ENCODE measurements around the gene LILRB5.
"Not testable (repeated sequence)": the region's sequence is repeated elsewhere in the genome, so short reads cannot be mapped to it uniquely, and the experiment has no call there.

LILRB5 gene

DNA sequence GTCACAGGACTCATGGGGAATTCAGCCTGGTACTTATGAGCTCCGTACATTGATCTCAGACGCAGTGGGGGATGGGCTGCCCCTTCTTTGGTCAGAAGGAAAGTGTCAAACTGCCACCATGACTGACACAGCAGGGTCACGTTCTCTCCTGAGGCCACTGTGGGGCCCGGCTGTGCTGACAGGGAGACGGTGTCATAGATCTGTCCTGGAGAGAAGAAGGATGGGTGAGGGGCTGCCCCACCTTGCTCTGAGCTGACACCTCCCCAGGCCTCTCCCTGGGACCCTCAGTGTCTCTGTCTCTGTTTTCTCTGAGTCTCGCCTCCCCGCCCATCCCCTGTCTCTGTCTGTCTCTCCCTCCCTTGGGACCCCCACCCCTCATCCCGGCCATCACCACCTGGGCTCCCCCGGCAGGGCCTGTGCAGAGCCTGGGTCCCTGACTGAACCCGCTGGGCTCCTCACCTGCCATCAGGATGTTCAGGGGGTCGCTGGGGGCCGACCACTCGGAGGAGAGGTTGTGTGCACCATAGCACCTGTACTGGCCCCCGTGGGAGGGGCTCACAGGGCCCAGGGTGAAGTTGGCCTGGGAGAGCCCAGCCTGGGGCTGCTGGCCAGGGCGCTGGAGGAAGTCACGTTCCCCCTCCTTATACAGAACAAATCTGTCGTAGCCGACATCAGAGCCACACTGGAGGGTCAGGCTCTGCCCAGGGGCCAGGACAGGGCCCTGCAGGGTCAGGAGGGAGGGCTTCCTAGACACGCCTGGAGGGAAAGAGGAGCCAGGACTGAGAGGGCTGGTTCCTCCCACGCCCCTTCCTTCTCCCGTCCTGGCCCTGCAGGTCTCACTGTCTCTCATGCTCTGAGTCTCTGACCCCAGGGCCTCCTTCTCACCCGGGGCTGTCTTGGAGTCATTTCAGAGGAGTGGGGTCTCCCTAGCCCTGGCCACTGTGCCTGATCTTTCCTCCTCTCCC is 16.4 kb downstream of the LILRB5 start:
- DNase-seq, result not testable (repeated sequence)

DNA sequence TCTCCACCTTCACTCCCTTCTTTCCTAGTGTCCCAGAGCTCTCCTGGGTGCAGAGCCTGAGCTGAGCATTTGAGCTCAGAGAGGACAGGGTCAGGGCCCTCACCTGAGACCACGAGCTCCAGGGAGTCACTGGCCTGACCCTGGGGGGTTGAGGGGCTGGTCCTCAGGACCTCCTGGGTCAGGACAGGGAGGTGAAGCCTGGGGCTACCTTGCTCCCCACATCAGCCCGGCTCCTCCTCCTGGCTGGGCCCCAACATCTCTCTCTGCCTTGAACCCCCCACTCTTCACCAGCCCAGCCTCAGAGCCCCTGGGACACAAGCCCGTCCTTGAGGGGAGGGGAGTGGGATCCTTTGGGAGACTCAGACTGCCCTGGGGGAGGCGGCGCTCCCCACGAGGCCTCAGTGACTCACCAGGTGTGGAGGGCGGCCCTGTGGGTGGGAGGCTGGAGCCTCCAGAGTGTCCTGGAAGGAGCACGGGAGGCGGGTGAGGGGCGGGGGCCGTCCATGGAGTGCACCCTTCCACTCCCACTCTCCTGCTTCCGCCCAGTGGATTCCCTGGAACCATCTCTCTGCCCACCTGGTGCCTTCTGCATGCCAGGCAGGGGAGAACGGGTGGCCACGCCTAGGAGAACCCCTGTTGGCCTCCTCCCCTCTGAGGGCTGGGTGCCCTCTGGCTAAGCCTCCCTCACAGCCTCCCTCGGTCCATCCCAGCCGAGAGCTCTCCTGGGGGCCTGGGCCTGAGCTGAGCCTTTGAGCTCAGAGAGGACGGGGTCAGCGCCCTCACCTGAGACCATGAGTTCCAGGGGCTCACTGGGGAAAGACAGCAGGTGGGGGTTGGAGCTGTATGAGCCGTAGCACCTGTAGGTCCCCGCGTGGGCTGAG is 17.3 kb downstream of the LILRB5 start:
- not testable (repeated sequence) for DNase-seq

DNA sequence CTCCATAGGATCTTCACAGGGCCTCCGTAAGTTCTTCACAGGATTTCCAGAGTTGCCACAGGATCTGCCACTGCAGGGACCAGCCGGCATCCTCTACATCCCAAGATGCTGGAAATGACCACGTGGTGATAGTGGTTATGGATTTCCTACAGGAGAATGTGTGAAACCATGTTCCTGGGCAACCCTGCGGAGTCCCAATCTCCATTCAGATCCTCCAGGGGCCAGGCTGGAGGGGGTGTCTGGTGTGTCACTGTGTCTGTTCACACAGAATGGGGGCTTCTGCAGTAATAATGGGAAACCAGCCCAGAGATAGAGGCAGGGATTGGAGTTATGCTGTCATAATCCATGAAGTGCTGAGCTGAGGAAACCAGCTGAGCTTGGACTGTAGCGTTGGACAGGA is 23.1 kb downstream of the LILRB5 start:
- no peak for DNase-seq

DNA sequence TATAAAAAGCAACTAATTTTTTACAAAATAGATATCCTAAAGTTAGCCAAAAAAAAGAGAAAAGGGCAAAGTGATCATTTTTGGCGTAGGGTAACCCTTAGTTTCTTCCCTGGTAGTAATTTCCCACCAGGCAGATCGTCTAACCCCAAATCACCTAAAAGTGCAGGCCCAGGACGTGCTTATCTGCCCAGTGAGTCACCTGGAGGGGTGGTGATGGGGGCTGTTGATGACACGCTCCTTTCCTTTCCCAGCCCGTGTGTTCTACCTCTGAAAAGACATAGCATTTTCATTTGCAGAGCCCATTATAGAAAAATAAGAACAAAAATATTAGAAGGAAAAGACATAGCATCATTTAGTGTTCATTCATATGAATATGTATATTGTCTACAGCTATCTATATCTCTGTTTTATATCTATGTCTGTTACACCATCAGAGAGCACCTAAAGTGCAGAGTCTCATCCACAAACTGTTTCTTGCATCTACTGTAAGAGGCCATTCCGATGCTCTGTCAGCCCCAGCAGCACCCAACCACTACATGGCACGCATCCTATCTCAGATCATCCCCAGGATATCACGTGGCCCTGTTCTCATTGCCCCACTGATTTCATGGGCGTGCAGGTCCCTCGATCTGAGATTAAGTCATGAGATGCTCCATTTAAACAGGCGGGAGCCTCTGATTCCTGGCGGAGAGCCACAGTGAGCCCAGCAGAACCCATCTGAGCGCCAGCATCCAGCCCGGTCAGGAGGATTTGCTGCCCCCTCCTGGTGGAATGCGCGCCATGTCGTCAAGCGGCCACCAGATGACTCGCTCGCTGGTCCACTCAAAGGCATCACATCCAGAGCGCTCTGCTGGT is 25.8 kb downstream of the LILRB5 start:
- DNase-seq, result peak; percentile 55

DNA sequence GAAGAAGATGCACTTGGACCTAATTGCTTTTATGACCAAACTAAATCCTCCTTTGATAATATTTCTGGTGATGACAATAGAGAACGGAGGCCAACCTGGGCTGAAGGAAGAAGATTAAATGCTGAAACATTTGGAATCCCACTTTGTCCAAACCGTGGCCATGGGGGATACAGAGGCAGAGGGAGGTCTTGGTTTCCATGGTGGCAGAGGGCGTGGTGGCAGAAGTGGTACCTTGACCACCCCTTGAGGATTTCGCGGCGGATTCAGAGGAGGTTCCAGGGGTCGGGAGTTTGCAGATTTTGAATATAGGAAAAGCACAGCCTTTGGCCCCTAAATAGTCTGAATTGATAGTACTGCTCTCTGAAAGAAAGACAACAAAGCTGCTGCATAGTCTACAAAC is 27.0 kb downstream of the LILRB5 start:
- no peak for DNase-seq

DNA sequence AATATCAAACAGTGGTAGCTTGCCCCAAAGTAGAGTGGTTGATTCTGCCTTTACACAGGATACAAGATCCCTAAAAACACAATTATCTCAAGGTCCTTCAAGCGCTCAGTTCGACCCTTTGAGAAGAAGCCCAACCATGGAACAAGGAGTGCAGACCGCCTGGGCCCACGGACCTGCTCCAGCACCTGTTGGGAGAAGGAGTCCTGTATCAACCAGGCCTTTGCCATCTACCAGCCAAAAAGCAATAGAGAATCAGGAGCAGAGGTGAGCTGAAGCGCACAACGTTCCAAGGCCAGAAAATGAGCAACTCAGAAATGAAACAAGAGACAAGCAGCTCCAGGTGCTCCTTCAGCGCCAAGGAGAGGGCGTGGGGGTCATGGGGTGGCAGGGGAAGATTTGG is 27.9 kb downstream of the LILRB5 start:
- DNase-seq, result no peak

DNA sequence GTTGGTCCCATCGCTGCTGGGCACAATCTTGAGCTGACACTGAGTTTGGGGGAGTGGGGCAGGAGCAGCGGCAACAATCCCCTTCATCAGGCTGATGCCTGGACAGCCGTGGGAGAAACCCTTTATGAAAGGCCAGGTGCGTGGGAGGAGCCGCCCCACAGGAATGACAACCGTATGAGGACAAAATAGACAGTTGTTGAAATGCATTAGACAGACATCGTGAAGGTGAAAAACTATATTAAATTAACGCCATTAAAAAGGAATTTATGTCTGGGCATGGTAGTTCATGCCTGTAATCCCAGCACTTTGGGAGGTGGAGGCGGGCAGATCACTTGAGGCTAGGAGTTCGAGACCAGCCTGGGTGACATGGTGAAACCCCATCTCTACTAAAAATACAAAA is 32.5 kb downstream of the LILRB5 start:
- not testable (repeated sequence) for DNase-seq

DNA sequence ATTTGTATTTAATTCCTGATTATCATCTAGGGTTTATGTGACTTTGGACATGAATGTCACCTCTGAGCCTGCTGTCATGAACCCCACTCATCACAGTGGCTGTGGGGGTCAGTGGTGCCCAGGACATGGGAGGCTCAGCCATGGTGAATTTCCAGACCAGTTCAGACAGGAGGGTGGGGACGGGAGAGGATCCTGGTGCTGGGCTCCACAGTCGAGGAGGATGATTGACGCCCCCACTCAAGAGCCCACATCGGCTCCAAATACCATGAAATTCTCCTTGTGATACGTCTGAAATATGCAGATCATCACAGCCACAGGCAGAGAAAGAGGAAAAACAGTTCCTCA is 33.2 kb downstream of the LILRB5 start:
- DNase-seq, result not testable (repeated sequence)

DNA sequence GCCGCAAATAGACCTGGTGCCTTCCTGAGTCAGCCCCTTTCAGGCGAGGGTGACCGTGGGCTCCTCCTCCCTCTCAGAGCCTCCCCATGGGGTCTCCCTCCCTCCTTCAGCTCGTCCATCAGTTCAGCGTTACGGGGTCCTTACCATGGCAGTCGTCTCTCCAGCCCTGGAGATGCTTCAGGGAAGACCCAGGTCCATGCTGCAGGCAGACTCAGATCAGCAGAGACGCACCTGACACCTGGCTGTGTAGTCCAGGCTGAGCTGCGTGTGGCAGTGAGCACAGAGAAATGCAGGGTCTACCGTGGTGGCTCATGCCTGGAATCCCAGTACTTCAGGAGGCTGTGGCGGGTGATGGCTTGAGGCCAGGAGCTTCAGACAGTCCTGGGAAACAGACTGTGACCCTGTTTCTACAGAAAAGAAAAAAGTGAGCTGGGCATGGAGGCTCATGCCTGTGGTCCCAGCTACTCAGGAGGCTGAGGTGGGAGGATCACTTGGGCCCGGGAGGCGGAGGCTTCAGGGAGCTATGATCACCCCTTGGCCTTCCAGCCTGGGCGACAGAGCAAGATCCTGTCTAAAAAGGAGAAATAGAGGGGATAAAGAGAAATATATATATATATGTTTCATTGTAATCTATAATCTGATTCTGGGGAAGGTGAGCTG is 33.7 kb downstream of the LILRB5 start:
- not testable (repeated sequence) for DNase-seq

DNA sequence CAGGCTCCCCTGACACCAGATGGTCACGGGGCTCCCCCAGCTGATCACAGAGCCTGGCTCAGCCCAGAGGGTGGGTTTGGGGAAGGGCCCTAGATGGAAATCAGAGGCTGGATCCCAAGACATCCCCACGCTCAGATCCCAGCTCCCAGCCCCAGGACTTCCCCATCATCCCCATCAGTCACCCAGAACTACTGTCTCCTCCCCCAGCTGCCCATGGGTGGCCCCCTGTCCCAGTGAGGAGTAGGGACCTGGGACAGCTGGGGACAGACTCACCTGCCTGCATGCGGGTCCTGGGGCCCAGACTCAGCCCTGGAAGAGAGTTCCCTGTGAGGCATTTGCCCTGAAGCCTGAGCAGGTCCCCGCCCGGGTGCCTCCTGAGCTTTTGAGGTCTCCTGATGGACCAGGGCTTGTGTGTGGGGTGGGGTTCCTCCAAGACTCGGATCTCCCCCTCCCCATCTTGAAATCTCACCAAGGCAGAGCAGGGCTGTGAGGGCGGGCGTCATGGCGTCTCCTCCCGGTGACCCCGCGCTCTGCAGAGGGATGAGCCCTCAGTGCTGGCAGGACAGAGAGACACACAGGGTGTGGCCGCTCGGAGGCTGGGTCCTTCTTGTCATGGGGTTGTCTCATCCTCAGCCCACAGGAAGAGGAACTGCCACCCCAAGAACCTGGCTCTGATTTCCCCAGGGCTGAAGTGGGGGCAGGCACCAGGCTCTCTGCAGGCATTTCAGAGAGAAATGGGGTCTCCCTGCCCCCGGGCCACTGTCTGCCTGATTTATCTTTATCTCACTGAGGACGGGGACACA is 34.4 kb downstream of the LILRB5 start, which contains the start of gene LILRB3:
Gene LILRB3 (minus strand): TSS at position 534 of the 803 bp plus-strand sequence. CDS start 31 bp downstream, at position 503.
- DNase-seq, result not testable (repeated sequence)

DNA sequence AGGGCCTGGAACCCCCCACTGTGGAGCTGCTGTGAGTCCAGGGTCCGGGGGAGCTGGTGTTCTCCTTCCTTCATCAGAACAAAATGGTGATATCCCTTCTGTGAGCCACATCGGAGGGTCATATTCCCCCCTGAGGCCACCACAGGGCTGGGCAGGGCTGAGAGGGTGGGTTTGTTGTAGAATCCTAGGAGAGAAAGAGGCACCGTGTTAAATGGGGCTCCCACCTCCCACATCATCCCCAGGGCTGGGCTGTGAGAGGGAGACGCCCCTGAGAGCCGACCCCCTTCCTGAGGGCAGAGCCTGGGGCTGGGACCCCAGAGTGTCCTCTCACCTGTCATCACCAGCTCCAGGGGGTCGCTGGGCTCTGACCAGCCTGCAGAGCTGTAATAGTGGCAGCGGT is 35.1 kb downstream of the LILRB5 start:
- DNase-seq, result not testable (repeated sequence)

DNA sequence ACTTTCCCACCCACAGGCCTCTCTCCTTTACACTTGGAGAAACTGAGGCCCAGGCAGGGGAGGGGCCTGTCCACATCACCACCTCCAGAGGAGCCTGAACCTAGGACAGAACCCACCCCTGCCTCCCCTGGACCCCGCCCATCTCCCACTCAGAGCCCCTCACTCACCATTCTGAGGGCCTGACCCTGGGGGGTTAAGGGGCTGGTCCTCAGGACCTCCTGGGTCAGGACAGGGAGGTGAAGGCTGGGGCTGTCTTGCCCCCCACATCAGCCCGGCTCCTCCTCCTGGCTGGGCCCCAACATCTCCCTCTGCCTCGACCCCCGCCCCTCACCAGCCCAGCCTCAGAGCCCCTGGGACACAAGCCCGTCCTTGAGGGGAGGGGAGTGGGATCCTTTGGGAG is 37.4 kb downstream of the LILRB5 start:
- not testable (repeated sequence) for DNase-seq

DNA sequence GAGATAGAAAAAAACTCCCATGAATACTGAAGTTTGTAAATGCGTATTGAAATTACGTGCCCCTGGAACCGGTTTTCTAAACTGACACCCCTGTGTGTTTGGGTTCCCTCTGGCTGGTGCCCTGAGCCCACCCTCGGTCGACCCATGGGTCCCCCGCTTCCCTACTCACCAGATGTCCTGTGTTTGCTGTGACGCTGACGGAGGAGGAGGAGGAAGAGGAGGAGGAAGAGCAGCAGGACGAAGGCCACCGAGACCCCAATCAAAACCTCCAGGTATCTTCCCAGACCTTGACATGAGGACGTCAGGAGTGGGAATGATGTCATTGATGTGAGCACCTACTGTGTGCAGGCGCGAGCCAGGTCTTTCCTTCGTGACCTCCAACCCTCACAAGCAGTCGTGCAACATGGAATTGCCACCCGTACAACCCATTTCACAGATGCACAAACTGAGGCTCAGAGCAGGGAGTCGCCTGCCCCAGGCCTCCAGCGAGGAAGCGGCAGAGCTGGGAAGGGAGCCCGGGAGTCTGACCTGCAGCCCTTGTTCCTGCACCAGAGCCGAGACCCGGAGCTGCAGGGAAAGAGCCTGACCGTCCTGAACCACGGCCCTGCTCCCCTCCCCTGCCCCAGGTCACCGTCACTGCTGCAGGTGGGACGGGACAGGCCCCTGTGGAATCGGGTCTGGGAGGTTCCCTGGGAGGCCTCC is 38.0 kb downstream of the LILRB5 start:
- DNase-seq, result no peak

DNA sequence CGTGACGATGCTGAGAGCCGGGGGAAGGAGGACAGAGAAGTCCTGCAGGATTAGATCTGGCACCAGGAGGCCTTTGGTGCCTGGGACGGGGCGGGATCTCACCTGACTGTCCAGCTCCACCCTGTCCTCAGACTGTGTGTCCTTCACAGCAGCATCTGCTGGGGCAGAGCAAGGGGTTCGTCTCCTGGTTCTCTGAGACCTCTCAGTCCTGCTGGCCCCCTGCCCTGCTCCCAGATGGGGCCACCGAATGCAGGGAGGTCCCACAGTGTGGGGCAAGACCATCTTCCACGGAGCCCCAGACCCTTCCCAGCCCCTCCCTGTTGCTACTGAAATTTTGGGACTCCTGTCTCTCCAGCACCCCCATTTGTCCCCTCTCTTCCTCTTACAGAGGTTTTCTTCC is 38.8 kb downstream of the LILRB5 start:
- no peak for DNase-seq

DNA sequence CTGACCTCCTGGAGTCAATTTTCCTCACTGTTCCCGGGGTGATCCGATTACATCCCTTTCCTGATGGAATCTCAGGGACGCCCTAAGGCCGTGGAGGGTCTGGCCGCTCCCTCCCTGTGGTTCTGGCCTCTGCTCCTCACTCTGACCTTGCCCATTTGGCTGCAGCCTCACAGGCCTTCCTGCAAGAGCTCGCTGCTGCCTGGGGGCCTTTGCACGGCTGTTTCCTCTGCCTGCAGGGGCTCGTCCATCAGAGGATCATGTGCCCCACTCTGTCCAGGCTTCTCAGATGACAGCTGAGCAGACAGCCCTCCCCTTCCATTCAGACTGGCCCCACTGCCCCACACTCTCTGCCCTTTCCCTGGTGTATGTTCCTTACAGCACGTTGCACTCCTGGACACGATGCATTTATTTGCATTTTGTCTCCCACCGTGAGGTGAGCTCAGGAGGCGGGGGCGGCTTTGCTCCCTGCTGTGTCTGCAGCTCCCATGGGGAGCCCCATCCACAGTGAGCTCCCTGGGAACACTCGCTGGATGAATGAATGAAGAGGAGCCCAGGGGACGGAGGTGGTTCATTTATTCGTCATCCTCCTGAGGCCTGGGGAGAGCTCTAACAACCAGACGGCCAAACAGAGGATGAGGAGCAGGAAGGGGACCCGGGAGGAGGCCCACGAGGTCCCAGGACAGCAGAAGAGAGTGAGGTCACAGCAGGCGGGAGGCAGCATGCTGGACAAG is 39.4 kb downstream of the LILRB5 start:
- DNase-seq, result not testable (repeated sequence)

DNA sequence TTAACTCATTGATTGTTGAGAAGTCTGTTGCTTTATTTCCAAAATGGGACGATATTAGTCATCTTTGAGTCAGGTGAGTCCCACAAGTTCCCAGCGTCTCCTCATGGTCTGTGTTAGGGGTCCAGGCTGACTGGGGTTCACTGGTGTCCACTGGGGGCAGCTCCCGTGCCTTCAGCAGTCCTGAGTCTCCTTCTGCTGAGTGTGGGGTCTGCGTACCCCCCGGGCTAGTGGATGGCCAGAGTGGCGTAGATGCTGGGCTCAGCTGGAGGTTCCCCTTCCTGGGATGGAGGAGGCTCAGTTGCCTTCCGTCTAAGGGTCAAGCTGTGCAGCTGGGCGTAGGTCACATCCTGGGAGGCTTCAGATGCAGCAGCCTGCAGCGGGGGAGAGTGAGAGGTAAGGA is 40.2 kb downstream of the LILRB5 start:
- DNase-seq, result no peak

DNA sequence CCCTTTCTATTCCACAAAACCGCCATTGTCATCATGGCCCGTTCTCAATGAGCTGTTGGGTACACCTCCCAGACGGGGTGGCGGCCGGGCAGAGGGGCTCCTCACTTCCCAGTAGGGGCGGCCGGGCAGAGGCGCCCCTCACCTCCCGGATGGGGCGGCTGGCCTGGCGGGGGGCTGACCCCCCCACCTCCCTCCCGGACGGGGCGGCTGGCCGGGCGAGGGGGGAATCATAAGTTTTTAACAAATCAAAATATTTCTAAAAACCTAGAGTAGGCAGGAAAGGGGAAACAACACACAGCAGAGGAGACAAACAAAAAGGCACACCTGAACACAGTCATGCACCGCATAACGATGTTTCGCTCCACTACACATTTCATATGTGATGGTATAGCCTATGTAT is 42.3 kb downstream of the LILRB5 start:
- DNase-seq, result not testable (repeated sequence)

DNA sequence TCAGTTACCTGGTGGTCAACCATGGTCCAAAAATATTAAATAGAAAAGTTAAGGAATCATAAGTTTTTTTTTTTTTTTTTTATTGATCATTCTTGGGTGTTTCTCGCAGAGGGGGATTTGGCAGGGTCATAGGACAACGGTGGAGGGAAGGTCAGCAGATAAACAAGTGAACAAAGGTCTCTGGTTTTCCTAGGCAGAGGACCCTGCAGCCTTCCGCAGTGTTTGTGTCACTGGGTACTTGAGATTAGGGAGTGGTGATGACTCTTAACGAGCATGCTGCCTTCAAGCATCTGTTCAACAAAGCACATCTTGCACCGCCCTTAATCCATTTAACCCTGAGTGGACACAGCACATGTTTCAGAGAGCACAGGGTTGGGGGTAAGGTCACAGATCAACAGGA is 42.9 kb downstream of the LILRB5 start:
- DNase-seq, result not testable (repeated sequence)

DNA sequence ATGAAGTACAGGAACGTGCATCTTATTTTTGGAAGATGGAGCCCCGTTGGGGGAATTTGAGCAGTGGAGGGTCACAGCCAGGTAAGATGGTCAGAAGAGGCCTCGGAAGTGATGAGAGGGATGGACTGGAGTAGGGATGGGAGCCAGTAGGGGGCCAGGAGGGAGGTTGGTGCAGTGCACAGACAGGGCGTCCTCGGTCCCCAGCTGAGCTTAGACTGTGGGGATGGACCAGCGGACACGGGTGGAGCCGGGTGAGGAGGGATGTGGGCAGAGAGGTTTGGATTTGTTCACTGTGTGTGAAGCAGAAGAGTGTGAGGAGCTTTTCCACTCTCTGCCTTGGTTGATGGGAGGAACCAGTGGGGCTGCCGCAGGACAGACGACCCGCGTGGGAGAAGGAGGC is 45.8 kb downstream of the LILRB5 start:
- DNase-seq, result no peak
